Measurements from ENCODE around the gene B4GALT3.

Gene B4GALT3

DNA sequence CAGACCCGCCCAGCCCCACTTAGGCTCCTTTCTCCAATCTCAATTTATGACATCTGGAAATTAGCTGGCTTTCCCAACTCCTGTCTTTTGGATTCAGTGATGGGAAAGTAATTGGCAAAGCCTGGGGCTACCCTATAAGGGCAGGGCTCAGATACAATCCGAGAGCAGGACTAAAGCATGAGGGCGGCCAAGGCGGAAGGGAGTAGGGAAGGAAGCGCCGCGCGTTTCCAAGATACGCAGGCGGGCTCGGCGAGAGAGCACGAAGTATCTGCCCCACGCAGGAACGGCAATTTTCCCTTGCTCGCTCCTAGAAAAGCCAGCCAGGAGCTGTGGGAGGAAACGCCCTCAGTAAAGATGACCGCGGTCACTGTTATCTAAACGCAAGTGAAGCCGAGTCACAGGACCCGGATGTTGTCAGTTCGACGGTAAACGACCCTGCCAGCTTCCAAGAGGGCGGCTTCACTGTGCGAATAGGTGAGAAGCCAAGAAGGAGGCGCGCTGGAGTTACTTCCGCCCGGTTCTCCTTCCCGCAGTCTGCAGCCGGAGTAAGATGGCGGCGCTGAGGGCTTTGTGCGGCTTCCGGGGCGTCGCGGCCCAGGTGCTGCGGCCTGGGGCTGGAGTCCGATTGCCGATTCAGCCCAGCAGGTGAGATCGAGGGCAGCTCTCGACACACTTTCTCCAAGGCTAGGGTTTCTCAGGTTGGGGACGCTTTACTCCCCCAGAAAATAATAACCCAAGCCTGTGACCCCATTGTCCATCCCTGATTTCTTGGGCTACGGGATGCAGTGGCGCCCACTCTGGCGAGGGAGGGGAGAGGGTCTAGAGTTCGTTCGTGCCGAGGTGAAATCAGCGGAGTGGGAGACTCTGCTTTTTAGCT, 24.8 kb upstream of the B4GALT3 start, which contains the start of gene NDUFS2:
Gene NDUFS2, plus strand, starts transcription at position 532 of the 877 bp plus-strand sequence. Its CDS starts 19 bp downstream, at position 551.
- DNase-seq: peak; percentile 98

DNA sequence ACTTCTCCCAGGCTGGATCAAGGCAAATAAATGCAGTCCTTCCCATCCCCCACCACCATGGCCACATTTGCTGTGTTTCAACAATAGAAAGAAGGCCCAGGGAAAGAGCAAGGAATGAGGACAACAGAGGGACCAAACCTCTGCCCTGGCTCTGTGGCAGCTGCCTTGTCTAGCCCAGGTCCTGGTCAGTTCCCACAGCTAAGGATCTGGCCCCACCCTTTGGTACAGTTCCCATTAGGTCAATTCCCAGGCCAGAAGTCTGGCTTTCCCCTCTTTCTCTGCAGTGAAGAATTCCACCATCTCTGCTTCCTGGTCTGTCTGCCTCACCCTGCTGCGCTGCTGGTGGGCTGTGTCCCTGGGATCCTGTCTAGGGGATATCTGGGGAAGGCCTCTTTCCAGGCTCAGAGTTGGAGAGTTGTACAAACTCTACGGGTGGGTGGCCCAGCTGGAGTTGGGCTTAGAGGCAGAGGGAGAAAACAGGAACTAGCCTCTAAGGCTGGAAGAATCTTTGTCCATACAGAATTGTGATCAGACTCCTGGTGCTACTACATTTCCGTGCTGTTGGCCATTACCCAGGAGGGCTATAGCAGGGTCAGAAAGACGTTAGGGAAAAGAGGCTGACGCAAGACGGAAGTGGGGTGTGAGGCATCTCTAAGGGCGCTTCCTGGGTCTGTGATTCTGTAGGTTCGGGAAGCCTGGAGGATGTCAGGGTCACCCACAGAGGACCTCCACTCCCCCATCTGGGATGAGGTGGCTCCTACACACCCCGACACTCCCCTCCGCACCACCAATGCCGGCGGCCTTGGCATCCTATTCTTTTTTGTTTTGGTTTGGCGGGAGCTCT, 23.9 kb upstream of the B4GALT3 start:
- no peak for DNase-seq

DNA sequence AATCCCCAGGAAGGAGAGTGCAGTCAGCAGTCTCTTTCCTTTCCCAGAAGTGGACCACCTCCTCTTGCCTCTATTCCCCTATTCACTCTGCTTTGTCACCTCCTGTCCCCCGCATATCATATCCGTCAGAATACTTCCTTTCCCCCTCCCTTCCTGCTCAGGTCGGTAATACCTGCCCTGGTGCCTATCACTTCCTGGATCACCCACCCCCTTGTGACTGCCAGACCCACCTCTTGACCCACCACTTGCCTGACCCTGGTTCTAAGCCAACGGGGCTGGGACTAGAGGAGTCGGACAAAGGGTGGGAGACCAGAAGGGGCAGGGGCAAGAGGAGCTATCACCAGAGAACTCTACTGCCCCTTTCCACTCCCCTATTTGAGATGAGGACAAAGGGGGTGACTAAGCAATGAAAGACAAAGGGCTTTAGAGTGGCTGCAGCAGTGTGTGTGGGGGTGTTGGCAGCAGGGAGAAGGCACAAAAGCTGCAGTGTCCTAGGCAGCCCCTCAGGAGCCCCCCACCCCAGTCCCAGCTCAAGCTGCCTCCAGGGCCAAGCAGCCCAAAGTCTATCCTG, 23.2 kb upstream of the B4GALT3 start:
- DNase-seq: no peak

DNA sequence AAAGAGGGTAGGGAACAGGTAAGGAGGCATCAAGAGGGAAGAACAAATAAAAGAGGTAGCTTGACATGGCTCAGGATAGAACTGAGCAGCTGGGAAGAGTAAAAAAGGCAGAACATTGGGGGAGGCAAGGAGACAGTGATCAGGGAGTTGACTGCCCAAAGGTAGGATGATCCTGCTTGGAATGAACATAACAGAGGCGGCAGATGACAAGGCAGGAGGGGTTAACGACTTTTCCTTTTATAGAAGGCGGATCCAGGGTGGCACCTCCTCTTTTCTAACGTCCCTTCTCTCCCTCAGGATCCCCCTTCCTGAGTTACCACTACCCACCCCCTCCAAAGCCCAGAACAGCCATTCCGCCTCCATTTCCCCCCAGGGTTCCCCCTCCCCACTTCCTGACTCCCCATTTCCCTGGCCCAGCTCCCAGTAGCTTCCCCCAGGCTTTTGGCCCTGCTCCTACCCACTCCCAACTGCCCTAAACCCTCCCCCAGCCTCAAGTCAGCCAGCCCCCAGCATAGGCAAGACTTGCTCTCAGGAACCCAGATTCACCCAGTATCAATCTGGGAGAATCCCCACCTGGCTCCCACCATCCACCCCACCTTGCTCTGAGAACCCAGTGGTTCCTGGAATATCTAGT, 22.3 kb upstream of the B4GALT3 start:
- peak; percentile 13 for DNase-seq

DNA sequence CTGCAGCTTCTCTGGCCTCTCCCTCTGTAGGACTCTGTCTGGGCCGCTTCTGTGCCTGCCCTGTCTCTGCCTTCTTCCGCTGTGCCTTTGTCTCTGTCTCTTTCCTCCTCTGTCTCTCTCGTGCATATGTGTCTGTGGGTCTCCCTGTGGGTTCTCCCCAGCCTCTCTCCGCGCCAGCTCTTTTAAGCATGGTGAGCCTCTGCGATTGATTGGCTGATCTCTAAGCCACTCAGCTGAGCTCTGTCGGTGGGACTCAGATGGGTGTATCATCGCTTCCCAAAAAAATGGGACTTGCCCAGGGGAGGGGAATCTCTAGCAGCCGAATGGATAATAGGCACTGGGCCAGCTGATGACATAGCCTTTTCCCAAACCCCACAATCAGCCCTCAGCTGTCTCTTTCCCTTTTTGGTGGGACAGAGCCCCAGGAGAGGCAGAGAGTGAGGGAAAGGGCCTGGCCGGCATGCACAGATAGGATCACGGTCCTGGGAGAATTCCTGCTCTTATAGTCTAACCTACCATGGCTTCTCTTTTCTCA, 21.7 kb upstream of the B4GALT3 start, which contains the start of gene ADAMTS4:
Gene ADAMTS4, minus strand, starts transcription at position 158 of the 535 bp plus-strand sequence. CDS start 427 bp downstream, outside the sequence.
- peak; percentile 97 for DNase-seq

DNA sequence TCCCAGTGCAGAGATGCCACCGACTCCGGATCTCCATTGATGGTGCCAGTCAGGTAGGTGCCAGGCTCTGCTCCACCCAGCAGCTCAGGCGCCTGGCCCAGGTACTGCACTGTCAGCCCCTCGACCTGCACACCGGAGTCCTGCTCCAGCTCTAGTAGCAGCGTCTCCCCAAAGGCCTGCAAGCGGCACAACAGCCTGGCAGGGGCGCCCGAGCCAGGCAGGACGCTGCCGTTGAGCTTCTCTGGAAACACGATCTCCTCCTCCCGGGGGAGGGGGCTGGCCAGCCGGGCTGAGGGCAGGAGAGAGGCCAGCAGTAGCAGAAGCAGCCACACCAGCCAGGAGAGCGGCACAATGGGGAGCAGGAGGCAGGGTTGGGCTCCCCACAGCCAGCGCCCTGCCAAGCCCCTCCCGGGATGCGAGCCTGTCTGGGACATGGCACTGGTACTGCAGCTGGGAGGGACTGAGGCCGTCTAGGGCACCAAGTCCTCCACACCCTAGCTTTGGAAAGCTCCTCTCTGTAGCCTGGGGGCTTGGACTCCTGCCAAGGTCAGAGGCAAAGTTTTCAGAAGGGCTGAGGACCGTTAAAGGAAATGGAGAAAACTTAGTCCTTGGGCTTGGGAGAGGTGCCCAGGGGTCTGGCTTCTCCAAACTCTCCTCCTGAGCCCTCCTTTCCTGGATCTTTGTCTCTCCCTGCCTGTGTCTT, 21.0 kb upstream of the B4GALT3 start:
- DNase-seq: peak; percentile 51

DNA sequence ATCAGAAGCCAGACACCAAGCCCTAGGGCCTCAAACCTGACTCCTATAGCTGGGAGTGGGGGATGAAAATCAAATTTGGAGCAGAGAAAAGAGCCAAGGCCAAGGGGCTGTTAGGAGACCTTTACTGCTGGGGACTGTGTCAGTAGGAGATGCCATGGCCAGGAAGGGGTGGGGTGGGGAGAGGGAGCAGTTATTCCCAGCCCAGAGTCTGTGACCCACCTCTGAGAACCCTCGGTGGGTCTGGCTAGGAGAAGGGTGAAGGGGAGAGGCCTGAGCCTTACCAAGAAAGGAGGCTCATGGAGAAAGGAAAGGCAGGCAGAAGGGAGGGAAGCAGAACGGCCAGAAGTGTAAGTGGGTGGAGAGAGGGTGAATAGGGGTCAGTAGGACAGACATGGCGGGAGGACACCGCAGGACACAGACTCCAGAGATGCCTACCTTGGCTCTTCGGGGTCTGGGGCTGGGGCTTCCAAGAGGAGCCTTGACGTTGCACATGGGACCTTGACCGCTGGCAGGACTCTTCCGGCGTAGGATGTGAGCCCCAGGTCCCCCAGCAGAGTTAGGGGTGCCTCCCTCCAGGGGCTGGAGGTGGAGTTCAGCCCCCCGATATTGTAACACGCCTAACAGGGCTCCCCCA, 20.4 kb upstream of the B4GALT3 start:
- DNase-seq: no peak

DNA sequence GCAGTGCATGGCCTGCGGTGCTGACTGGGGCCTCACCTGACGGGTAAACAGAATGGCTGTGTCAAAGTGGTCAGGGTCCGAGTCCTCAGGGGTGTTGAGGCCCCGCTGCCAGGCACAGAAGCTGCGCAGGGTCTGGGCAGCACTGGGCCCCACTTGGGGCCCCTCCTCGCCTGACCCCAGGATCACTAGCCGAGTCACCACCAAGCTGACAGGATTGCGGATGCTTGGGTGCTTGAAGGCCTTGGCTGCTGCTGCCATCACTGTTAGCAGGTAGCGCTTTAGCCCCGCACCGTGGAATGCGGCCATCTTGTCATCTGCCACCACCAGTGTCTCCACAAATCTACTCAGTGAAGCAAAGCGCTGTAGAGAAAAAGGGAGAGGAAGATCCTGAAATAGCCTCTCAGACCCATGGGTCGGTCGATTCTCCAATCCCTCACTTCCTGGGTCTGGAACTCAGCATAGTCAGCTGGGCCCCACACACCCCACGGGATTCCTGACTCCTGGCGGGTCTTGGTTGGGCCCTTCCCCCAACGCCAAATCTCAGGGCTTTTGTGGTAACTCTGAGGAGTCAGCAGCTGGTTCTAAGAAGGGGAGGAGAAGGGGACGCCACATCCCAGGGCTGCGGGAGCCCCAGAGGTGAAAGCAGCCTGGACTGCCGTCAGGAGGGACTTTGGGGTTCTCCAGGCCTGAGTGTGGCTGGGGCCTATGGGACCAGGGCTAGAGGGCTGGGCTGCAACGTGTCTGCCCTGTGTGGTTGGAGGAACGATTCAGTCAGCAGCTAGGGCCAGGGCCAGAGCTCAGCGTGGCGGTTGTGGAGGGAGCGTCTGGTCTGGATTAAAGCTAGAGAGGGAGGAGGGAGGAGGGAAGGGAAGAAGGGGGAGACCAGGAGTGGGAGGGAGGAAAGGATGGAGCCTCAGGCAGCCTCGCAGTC, 19.5 kb upstream of the B4GALT3 start:
- no peak for DNase-seq

DNA sequence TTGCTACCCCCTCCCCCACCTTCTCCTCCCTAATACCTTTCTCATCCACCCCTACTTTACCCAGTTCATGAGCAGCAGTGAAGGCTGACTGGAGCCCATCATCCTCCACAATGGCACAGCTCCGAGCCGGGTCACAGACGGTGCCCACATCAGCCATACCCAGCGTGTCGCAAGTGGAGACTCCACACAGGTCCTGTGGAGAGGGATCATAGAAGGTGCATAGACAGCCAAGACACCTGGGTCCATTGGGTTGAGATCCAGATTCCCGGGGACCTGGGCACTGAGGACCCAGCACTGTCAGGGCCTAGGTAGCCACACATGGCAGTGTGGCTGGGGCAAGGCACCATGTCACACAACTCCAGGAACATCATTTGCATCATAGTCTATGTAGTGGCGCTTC, 18.8 kb upstream of the B4GALT3 start:
- no peak for DNase-seq

DNA sequence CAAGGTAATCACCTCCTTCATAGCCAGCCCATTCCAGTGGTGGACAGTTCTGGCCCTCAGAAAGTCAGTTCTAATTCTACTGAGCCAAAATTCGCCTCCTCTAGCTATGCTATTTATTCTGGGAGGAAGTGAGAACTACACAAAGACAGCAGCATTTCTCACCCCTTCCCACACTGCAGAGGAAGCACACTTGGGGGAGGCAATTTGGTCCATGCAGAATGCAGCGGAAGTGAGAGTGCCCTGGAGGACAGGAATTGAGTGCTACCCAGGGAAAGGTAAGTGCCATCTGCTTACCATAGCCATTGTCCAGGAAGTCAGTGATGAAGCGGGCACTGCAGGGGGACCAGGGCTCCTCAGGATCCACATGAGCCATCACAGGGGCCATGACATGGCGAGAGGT, 17.9 kb upstream of the B4GALT3 start:
- no peak for DNase-seq

DNA sequence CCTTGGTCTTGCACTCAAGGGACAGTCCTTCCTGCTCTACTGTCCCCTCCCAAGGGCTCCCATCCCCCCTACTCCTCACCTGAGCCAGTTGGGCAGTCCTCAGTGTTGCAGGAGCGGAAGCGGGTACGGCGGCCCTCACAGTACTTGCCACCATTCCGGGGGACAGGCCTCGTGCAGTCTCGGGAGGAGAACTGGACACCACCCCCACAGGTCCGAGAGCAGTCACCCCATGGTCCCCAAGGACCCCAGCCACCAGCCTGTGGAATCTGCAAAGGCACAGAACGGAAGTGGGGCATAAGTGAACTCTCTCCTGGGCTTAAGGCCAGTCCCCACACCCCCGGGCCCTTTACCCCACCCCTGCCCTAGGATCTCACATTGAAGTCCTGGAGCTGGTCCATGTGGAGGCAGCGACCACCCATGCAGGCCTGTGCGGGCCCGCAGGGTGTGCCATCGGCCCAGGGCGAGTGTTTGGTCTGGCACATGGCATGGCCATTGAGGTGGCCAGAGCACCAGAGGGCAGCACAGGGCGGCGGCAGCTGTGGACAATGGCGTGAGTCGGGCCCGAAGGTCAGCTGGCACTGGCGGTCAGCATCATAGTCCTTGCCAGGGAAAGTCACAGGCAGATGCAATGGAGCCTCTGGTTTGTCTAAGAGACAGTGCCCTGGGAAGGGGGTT, 16.4 kb upstream of the B4GALT3 start:
- DNase-seq: no peak

DNA sequence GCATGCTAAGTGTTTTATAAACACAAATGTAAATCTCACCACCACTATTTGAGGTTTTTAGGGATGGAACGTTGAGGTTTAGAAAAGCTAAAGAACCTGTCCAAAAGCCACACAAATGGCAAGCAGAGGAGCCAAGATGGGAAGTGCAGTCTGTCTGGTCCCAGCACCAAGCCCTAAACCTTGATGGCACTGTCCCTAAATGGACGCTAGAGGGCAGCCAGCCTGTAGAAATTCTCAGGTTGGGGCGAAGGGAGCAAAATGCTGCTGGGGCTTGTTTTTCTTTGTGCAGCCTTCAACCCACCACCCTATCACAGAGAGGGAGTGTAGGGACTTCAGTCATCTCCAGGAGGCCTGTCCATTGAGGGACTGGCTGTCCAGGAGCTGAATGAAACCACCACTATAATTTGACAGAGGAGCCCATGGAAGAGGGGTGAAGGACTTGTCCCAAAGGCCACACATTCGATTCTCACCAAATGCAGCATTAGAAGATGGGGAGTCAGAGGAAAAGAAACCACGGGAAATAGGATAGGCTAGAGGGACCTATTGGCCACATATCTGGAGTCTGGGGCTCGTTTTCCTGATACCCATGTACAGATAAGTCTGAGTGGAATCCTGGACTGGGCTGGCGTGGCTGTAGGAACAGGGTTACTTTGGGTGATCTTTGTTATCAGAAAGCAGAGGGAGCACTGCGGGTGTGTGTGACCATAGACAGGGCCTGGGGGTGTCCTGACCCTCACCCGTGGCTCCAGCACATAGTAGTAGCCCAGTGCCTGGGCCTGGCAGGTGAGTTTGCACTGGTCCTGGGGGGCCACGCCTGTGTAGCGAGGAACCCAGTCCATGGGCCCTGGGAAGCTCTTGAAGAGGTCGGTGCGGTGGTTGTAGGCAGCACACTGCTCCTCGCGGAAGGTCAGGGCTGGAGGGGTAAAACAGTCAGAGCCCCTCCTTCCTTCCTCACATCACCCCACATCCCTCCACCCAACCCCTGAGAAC, 15.5 kb upstream of the B4GALT3 start:
- DNase-seq: peak; percentile 56

DNA sequence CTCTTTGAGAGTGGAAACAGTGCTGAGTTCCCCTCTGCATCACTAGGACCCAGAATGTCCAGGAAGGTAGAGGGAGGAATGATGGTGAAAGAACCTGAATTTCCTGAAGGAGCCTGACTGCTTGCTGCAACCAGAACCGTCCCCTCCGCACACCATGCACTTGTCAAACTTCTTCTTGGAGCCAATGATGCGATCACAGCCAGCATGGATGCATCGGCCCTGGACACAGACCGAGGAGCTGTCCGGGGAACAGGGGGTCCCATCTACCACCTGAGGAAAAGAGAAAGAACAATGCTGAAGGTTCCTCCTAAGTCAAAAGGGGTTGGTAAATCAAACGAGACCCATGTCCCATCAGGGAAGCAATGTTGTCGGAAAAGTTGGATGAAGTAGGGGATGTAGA, 14.7 kb upstream of the B4GALT3 start:
- no peak for DNase-seq

DNA sequence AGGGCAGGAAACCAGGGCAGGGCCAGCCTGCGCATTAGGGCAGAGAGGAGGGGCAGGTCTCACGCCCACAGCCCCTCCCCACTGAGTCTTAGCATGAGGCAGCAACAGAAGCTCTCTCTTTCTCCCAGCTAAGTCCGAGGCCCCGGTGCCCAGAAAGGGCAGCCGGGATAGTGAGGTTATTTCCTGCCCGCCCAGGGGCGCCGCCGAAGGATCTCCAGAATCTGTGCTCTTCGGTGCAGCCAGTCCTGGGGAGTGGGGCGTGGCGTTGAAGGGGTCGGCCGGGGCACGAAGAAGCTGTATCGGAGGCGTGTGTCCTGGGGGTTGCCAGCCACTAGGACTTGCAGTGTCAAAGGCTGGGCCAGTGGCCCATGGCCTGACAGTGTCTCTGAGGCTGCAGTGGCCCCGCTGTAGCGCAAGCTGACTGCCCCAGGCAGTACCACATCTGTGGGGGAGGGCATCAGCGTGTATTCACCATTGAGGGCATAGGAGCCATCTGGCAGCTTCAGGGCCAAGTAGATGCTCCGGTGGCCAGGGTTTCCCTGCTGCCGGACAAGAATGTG, 13.7 kb upstream of the B4GALT3 start:
- DNase-seq: no peak

DNA sequence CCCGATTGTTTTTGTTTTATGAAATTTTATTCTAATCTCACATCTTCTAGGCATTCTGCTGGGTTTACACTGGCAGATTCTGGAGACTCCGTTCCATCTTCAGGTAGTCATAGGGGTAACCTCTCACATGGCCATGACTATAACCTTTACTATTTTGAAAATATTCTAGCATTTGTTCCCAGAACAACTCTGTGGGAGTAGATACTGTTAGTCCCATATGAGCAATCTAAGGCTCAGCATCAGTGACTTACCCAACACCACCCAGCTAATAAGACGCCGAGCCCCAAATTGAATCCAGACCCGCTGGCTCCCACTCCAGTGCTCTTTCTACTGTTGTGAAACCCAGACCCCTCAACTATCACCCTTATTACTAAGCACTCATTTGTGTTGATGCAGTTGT, 11.7 kb upstream of the B4GALT3 start:
- DNase-seq: no peak

DNA sequence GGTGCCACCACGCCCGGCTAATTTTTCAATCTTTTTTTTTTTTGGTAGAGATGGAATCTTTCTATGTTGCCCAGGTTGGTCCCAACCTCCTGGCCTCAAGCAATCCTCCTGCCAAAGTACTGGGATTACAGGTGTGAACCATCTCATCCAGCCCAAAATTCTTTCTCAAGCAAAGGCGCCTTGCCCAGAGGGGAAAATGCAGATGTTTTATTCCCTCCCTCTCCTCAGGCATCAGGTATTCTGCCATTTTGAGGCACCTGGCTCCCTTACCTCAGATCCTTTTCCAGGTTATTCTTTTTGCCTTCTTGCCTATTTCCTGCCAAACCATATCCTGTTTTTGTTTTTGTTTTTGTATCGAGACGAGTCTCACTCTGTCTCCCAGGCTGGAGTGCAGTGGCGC, 11.1 kb upstream of the B4GALT3 start:
- no peak for DNase-seq

DNA sequence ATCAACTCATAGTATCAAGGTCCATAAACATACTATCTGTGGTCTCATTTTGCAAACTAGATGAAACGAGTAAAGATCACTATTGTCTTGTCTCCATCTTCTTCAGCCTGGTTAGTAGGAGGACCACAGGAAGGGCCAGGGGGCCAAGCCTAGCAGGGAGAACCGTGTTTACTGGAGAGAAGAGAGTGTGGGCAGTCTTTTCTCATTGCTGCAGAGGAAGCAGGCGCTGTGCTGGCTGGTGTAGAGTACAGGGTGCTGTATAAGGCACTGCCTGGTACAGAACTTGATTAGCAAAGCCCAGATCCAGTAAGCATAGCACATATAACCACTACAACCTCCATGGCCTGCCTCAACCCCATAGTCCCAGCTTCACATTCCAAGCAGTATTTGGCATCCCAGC, 10.0 kb upstream of the B4GALT3 start:
- DNase-seq: no peak

DNA sequence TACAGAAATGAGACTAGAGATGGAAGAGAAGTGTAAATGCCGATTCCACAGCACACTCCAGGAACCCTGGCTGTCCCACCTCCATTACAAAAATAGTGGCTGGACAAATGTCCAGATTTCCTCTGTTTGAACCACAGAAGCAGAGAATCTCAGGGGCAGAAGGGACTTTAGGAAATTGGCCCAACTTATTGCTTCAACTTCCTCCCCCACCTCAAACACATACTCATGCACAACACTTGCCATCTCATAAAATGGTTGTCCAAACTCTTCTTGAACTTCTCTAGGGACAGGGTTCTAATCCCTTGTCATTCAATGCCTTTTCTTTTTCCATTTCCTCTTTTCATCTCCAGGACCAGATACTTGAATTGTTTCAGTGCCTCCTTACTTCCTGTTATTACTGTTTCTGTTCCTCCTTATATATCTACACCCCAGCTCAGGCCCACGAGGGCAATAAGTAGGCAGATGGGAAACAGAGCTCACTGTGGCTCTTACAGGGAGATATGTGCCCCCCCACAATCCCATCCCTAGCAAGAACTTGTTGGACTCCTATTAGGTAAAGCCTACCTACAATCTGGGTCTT, 8.5 kb upstream of the B4GALT3 start:
- no peak for DNase-seq

Measured in NCI-H446 treated with DMSO at 0.1 percent for 48 hours (cell line).